CD4-positive, alpha-beta T cell (primary cell): ENCODE results near the gene NT5DC3. TPM values are rescaled to one million over a fixed set of nuclear protein-coding genes. Genes with fewer than 3 reads are reported as not detected.

Experiments
- ATAC-seq: fragments of 200-7000 bp; cut with Tn5 transposase; one replicate; pipeline ENCODE4 v1.10.0; 2022; ENCODE audit warnings: mild to moderate bottlenecking; ENCODE audit not compliant: poor library complexity
- CTCF ChIA-PET: fragments of 350-600 bp; sonication (Branson Sonifier 250); formaldehyde crosslinking; loops from one replicate; lab custom pipeline; 2021; ENCODE audit warnings: antibody characterized with exemption, inconsistent platforms; lab: Charles Lee
- POLR2A ChIA-PET: fragments of 350-600 bp; sonication (Branson Sonifier 250); formaldehyde crosslinking; loops from one replicate; lab custom pipeline; 2021; ENCODE audit warnings: antibody characterized with exemption, inconsistent platforms; lab: Charles Lee
- DNase-seq, 14 experiments: peaks; one replicate each; pipeline ENCODE4 v3.0.0-alpha.2; 2013 to 2020; ENCODE audit warnings: mixed read lengths in 2 of 14
- H3K27ac ChIP-seq, 2 donors: one replicate each; pipeline versions ENCODE4 v1.5.1 to v1.7.0; 2013; ENCODE audit warnings: low read length in 2 of 2, low read depth in 1 of 2, mild to moderate bottlenecking in 1 of 2
- H3K27me3 ChIP-seq, 2 experiments: 1 replicate in 1 of 2; 2 replicates in 1 of 2; pipeline versions ENCODE4 v1.6.1 to v1.7.0; 2013; ENCODE audit warnings: low read length in 2 of 2, control low read depth in 1 of 2, mild to moderate bottlenecking in 1 of 2, moderate library complexity in 1 of 2; ENCODE audit not compliant: insufficient read depth in 2 of 2, control insufficient read depth in 1 of 2
- H3K36me3 ChIP-seq: one replicate; pipeline ENCODE4 v1.6.1; 2013; ENCODE audit warnings: low read length, control low read depth; ENCODE audit not compliant: insufficient read depth
- H3K4me1 ChIP-seq: one replicate; pipeline ENCODE4 v1.6.1; 2013; ENCODE audit warnings: low read length, control low read depth; ENCODE audit not compliant: insufficient read depth
- H3K4me3 ChIP-seq: one replicate; pipeline ENCODE4 v1.5.1; 2013; ENCODE audit warnings: mild to moderate bottlenecking, low read length, moderate library complexity
- H3K9me3 ChIP-seq, 2 experiments: 1 replicate in 1 of 2; 2 replicates in 1 of 2; pipeline versions ENCODE4 v1.6.1 to v1.7.0; 2013; ENCODE audit warnings: low read length in 2 of 2, mild to moderate bottlenecking in 2 of 2, control low read depth in 1 of 2, moderate library complexity in 1 of 2; ENCODE audit not compliant: control insufficient read depth in 1 of 2, insufficient read depth in 1 of 2
- H3K27ac Mint-ChIP-seq: one replicate; pipeline ENCODE4 v1.8.0; 2020; ENCODE audit warnings: mixed read lengths
- H3K27me3 Mint-ChIP-seq: one replicate; pipeline ENCODE4 v1.8.0; 2021; ENCODE audit warnings: mixed read lengths
- H3K36me3 Mint-ChIP-seq: one replicate; pipeline ENCODE4 v1.8.0; 2021; ENCODE audit warnings: low read depth, mixed read lengths
- H3K4me1 Mint-ChIP-seq: one replicate; pipeline ENCODE4 v1.8.0; 2021; ENCODE audit warnings: low read depth, mixed read lengths
- H3K4me3 Mint-ChIP-seq: one replicate; pipeline ENCODE4 v1.8.0; 2020; ENCODE audit warnings: mild to moderate bottlenecking, mixed read lengths
- H3K9me3 Mint-ChIP-seq: one replicate; pipeline ENCODE4 v1.8.0; 2020; ENCODE audit warnings: mixed read lengths
- CTCF ChIP-seq: fragments of 200-600 bp; IDR thresholded peaks from one replicate; pipeline ENCODE4 v1.8.0; 2022; ENCODE audit warnings: antibody characterized with exemption, mild to moderate bottlenecking
- intact Hi-C, 2 experiments: fragments of 100-400 bp; cut with DNase I in 1 of 2; cut with micrococcal nuclease in 1 of 2; formaldehyde crosslinking; loops; one replicate each; pipeline versions ENCODE4 v1.15.1 to v1.9.0; 2023 to 2025; cut with DNase I, micrococcal nuclease
- total RNA-seq, 174 experiments: library from RNA in 2 of 174; stranded (reverse) in 2 of 174; gene quantifications; one replicate each; pipeline ENCODE4 v1.2.3 and lab custom pipeline; 2021 to 2026

The NT5DC3 gene
- total RNA-seq, 2 experiments from 2014 or later, result 3.5 to 4.0 TPM

- POLR2A ChIA-PET, result interaction anchor here (1.8 kb wide), 1 partner anchor 51 kb away, joined by 8 read pairs; the partner anchor contains the start of gene HSP90B1
- no peak for ATAC-seq
- no peak for TF ChIP-seq CTCF
- H3K4me1 Mint-ChIP-seq, result peaks cover 7% of the 10 kb centered on the region
- H3K27ac ChIP-seq, result no peak overlapping the region
- no peaks in the 10 kb centered on the region for H3K27me3 Mint-ChIP-seq
- H3K27ac Mint-ChIP-seq, result no peak overlapping the region
- peaks cover 7% of the 10 kb centered on the region for H3K4me1 ChIP-seq
- CTCF ChIA-PET, result interaction anchor here (1.8 kb wide), 1 partner anchor 230 kb away, joined by 8 read pairs; no protein-coding TSS in a partner anchor
- no peaks in the 10 kb centered on the region for H3K27me3 ChIP-seq
- no peaks in the 10 kb centered on the region for H3K9me3 Mint-ChIP-seq
- H3K36me3 ChIP-seq, result no peaks in the 10 kb centered on the region
- intact Hi-C loops, result no loop called here
- DNase-seq, result no peak
- H3K4me3 Mint-ChIP-seq, result no peak overlapping the region
- H3K9me3 ChIP-seq, result no peaks in the 10 kb centered on the region
- no peak overlapping the region for H3K4me3 ChIP-seq
- H3K36me3 Mint-ChIP-seq, result no peaks in the 10 kb centered on the region
Observed at GRCh38 chr12:103879048-103879692, 38.1 kb upstream of the NT5DC3 start.

GRCh38 chr12:103877934-103878510 is 37.0 kb upstream of the NT5DC3 start:
- peak; percentile 79 for TF ChIP-seq CTCF
- Mint-ChIP-seq H3K27me3 (no peaks in the 10 kb centered on the region), H3K9me3 (no peaks in the 10 kb centered on the region), H3K4me1 (peaks cover 5% of the 10 kb centered on the region), H3K36me3 (no peaks in the 10 kb centered on the region), H3K27ac (no peak overlapping the region), H3K4me3 (no peak overlapping the region)
- no peaks in the 10 kb centered on the region for H3K36me3 ChIP-seq
- DNase-seq (peak; percentile 14 to 80 (median 38)), ATAC-seq (peak; percentile 76)
- no peak overlapping the region for H3K4me3 ChIP-seq
- ChIA-PET CTCF (interaction anchor here (1.8 kb wide), 1 partner anchor 231 kb away, joined by 8 read pairs; no protein-coding TSS in a partner anchor), POLR2A (no interaction called here)
- no peaks in the 10 kb centered on the region for H3K9me3 ChIP-seq
- peaks cover 7% of the 10 kb centered on the region for H3K4me1 ChIP-seq
- intact Hi-C loops, result loop anchor here (1.0 kb wide), 1 partner anchor 231 kb away; no protein-coding TSS in a partner anchor
- no peaks in the 10 kb centered on the region for H3K27me3 ChIP-seq
- H3K27ac ChIP-seq, result no peak overlapping the region

- Histone ChIP-seq H3K4me3 (no peak overlapping the region), H3K36me3 (no peaks in the 10 kb centered on the region), H3K27me3 (no peaks in the 10 kb centered on the region), H3K9me3 (no peaks in the 10 kb centered on the region), H3K27ac (no peak overlapping the region), H3K4me1 (peaks cover 7% of the 10 kb centered on the region)
- ChIA-PET CTCF (interaction anchor here (1.8 kb wide), 1 partner anchor 232 kb away, joined by 8 read pairs; no protein-coding TSS in a partner anchor), POLR2A (no interaction called here)
- no peaks in the 10 kb centered on the region for H3K36me3 Mint-ChIP-seq
- H3K4me1 Mint-ChIP-seq, result peaks cover 5% of the 10 kb centered on the region
- intact Hi-C loops, result no loop called here
- H3K4me3 Mint-ChIP-seq, result no peak overlapping the region
- no peaks in the 10 kb centered on the region for H3K27me3 Mint-ChIP-seq
- H3K9me3 Mint-ChIP-seq, result no peaks in the 10 kb centered on the region
- no peak for DNase-seq
- H3K27ac Mint-ChIP-seq, result no peak overlapping the region
- ATAC-seq, result no peak
- no peak for TF ChIP-seq CTCF
Observed at GRCh38 chr12:103877288-103877687, 36.3 kb upstream of the NT5DC3 start.
